BE2C (cell line): ENCODE results near the gene CAPRIN1.

Experiments used
- DNase-seq: peaks from one replicate; pipeline ENCODE4 v3.0.0-alpha.2; 2020
- H3K27me3 ChIP-seq: fragments of 250-450 bp; sonication (Bioruptor Pico); 2 replicates; pipeline ENCODE4 v1.5.1; 2020; ENCODE audit warnings: mild to moderate bottlenecking
- H3K36me3 ChIP-seq: fragments of 250-450 bp; sonication (Bioruptor Pico); 2 replicates; pipeline ENCODE4 v1.5.1; 2020; ENCODE audit warnings: mild to moderate bottlenecking
- H3K4me1 ChIP-seq: fragments of 250-450 bp; sonication (Bioruptor Pico); 2 replicates; pipeline ENCODE4 v1.5.1; 2020
- H3K4me3 ChIP-seq: 2 replicates; pipeline ENCODE4 v1.5.1; 2011; ENCODE audit warnings: low read depth, low read length
- H3K9me3 ChIP-seq: fragments of 250-450 bp; sonication (Bioruptor Pico); 2 replicates; pipeline ENCODE4 v1.5.1; 2020
- TF ChIP-seq, protein P1 (sequence below): IDR thresholded peaks from 2 replicates; pipeline ENCODE4 v1.5.1; 2012; ENCODE audit warnings: mild to moderate bottlenecking, low read depth, low read length

CAPRIN1 gene

DNA sequence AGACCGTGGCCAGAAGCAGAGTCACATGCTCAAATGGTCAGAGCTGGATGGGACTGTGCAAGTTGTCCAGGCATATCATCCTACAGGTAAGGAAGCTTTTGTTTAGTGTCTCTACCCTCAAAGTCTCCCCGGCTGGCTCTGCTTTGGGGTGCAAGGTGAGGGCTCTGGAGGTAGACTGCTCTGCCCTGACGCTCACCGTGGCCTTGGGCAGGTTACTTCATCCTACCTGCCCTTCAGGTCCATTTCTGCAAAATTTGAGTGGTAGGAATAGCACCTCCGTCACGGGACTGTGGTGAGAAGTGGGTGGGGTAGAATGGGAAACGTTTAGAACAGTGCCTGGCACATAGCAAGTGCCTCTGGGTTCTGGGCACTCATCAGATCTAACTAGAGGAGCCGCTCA, 96.0 kb downstream of the CAPRIN1 start:
- Histone ChIP-seq H3K27me3 (no peaks in the 10 kb centered on the region), H3K4me1 (peaks cover 3% of the 10 kb centered on the region; the same call in 1 of the 2 replicates), H3K4me3 (no peak overlapping the region), H3K36me3 (peaks cover 27% of the 10 kb centered on the region), H3K9me3 (no peaks in the 10 kb centered on the region)
- TF ChIP-seq, protein P1, sequence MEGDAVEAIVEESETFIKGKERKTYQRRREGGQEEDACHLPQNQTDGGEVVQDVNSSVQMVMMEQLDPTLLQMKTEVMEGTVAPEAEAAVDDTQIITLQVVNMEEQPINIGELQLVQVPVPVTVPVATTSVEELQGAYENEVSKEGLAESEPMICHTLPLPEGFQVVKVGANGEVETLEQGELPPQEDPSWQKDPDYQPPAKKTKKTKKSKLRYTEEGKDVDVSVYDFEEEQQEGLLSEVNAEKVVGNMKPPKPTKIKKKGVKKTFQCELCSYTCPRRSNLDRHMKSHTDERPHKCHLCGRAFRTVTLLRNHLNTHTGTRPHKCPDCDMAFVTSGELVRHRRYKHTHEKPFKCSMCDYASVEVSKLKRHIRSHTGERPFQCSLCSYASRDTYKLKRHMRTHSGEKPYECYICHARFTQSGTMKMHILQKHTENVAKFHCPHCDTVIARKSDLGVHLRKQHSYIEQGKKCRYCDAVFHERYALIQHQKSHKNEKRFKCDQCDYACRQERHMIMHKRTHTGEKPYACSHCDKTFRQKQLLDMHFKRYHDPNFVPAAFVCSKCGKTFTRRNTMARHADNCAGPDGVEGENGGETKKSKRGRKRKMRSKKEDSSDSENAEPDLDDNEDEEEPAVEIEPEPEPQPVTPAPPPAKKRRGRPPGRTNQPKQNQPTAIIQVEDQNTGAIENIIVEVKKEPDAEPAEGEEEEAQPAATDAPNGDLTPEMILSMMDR, result no peak
- no peak for DNase-seq

DNA sequence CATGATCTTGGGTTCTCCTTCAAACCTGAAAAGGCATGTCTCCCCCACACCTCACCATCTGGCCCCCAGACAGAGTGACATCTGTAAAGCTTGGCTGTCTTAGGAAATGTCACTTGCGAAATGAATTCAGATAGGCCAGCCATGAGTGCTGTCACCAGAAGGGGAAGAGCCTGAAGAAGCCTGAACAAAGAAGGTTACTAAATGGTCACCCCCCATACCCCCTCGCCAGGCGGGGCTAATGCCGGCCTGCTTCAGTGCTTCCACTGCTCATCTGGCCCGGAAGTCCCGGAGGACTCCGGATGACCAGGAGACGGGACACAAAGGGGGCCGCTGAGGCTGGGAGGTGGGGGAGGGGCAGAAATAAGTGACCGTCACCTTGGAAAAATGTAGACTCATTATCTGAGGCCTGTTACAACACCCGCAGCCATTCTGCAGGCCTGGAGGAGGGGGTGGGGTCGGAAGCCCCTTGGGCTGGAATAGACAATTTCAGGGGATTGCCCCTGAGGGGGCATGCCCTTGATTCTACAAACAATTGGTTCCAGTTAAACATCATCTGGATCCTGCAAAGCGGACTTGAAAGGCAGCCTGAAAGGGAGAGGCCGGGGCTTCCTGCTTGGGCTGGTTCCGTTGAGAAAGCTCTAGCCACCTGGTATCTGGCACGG, 97.1 kb downstream of the CAPRIN1 start:
- DNase-seq, result no peak
- H3K27me3 ChIP-seq, result no peaks in the 10 kb centered on the region
- H3K4me1 ChIP-seq, result peaks cover 3% of the 10 kb centered on the region; the same call in 1 of the 2 replicates
- H3K36me3 ChIP-seq, result peaks cover 18% of the 10 kb centered on the region
- no peaks in the 10 kb centered on the region for H3K9me3 ChIP-seq
- H3K4me3 ChIP-seq, result no peak overlapping the region
- TF ChIP-seq, protein P1, result no peak

DNA sequence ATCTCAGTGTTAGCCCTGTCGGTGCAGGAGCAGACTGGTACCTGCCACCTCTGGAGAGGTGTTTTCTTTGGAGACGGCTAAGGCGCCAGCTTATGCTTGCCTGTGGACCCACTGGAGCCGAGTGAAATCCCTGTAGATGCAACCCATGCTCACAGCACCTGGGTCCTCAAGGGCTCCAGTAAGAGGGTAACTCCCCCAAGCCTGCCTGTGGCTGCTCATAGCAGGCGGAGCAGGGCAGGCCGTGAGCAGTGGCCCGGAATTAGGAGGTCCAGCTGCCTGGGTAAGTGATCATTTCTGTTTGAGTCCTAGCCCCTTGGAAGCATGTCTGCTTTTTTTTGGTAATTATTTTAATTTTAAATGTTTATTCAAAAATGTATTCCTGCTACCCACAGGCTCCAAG, 97.7 kb downstream of the CAPRIN1 start:
- Histone ChIP-seq H3K4me1 (peaks cover 3% of the 10 kb centered on the region; the same call in 1 of the 2 replicates), H3K4me3 (no peak overlapping the region), H3K27me3 (no peaks in the 10 kb centered on the region), H3K9me3 (no peaks in the 10 kb centered on the region), H3K36me3 (peaks cover 18% of the 10 kb centered on the region)
- TF ChIP-seq, protein P1, result no peak
- DNase-seq, result no peak

DNA sequence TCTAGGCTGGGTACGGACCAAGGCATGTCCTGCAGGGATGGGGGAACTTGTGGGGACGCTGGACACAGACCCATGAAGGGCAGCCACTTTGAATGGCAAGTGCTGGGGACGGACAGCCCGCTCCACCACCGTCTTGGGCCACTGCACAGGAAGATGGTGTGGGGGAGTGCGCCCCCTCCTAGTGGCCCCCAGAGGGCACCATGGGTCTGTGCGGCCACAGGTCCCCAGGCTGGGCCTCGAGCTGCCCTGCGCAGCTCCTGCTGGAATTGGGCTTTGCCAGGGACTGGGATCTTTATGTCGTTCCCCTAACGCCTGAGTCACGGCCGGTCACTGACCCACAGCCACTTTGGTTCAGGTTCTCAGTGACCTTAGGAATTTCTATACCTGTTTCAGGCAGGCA, 98.3 kb downstream of the CAPRIN1 start:
- H3K36me3 ChIP-seq, result peaks cover 18% of the 10 kb centered on the region
- DNase-seq, result peak; percentile 40

DNA sequence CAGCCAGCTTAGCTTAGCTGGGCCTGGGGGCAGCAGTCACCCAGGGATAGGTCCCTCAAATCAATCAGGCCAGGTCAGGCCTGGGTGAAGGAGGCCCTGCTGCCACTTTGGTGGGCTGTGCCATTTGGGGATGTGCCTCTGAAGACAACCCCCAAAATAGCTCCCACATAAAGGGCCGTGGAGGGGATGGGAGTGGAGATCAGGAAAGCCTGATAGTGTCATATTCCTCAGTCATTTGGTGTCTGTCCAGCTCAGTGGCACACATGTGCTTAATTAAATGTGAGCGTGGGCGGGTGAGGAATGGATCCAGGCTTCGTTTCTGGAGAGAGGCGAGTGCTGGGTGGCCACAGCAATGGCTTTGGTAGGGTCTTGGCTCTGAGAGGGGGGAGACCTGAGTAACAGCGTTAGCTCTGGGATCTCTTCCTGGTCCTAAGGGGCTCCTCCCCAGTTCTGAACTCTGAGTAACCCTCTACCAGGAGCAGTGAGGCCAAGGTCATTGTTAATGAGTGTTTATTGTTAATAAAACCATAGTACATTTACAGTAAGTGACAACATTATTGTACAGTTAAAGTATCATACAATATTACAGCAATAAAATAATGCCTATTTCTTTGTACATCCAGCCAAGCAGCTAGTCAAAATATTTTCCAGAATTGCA, 99.1 kb downstream of the CAPRIN1 start:
- Histone ChIP-seq H3K27me3 (no peaks in the 10 kb centered on the region), H3K4me3 (no peak overlapping the region), H3K4me1 (peaks cover 3% of the 10 kb centered on the region; the same call in 1 of the 2 replicates), H3K36me3 (peaks cover 16% of the 10 kb centered on the region), H3K9me3 (no peaks in the 10 kb centered on the region)
- peak; percentile 37 for DNase-seq
- TF ChIP-seq, protein P1, result no peak

More for the DNA sequence above, 98.3 kb downstream of the CAPRIN1 start:
- Histone ChIP-seq H3K9me3 (no peaks in the 10 kb centered on the region), H3K27me3 (no peaks in the 10 kb centered on the region), H3K4me3 (no peak overlapping the region), H3K4me1 (peaks cover 3% of the 10 kb centered on the region; the same call in 1 of the 2 replicates)
- TF ChIP-seq, protein P1, result peak; percentile 45
